HG03196 (cell line): Measurements from ENCODE around the gene DTNB.

ENCODE experiments used
- ATAC-seq: cut with Tn5 transposase; IDR thresholded peaks from one replicate; pipeline ENCODE4 v1.9.1; 2021; ENCODE audit not compliant: unreplicated experiment

DTNB gene

DNA sequence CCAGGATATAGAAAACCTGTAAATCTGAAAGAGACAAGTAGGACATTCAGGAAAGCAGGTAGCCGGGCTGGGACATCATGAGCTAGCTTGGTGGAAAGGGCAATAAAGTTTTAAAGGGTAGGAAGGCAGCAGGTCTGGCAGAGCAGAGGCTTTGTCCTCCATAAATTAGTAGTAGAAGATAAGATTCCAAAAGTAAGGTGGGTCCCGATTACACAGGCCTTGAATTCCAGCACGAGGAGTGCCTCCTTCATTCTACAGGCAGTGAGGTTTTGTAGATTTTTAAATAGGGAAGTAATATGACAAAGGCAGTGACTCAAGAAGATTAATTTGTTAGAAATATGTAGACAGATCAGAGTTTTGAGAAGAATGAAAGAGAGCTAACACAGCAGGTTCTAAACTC is 160.7 kb downstream of the DTNB start:
- no peak for ATAC-seq

DNA sequence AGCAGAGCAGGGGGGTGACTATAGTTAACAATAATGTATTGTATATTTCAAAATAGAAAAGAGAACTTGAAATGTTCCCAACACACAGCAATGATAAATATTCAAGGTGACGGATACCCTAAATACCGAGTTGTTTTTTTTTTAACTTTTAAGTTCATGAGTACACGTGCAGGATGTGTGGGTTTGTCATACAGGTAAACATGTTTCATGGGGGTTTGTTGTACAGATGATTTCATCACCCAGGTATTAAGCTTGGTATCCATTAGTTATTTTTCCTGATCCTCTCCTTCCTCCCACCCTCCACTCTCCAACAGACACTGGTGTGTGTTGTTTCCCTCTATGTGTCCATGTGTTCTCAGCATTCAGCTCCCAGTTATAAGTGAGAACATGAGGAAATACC is 167.2 kb downstream of the DTNB start:
- ATAC-seq: no peak

DNA sequence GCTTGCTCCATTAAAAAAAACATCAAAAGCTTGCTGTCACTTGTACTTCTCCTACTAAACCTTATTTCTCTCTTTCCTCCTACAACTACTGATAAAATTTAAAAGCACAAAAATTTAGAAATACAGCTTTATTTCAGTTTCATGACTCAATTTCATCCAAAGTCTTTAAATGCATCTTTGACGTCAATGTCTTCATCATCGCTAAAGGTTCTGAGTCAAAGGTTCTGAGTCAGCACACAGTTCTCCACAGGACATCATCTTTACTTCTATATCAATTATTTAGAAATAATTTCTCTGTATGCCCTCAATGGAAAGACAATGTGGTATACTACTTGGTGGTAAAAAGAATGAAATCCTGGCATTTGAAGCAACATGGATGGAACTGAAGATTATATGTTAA is 167.8 kb downstream of the DTNB start:
- ATAC-seq: no peak

GRCh38 chr2:25505182-25505581 is 168.2 kb downstream of the DTNB start:
- ATAC-seq: no peak

- ATAC-seq: no peak
Observed at GRCh38 chr2:25504266-25504665, 169.1 kb downstream of the DTNB start.

- no peak for ATAC-seq
Observed at GRCh38 chr2:25499157-25499556, 174.2 kb downstream of the DTNB start.

DNA sequence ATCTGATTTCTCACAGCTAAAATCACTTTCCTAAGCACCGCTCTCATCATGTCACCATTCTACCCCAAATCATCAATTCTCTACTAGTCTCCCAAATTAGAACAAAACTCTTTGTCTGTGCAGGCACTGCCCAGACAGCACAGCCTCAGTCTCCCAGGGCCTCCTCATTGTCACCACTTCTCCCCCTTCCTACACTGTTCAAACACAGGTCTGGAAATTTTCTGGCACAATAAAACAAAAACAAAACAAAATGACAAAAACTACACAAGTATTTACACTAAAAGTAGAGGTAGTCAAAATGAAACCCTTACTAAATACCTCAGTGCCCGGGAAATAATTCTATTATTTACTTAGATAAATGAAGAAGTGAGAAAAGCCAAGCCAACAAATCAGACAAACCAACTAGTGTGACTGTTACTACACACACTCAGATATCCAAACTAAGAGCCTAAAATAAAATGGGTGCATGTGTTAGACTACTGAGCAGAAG is 175.4 kb downstream of the DTNB start:
- peak; percentile 66 for ATAC-seq

DNA sequence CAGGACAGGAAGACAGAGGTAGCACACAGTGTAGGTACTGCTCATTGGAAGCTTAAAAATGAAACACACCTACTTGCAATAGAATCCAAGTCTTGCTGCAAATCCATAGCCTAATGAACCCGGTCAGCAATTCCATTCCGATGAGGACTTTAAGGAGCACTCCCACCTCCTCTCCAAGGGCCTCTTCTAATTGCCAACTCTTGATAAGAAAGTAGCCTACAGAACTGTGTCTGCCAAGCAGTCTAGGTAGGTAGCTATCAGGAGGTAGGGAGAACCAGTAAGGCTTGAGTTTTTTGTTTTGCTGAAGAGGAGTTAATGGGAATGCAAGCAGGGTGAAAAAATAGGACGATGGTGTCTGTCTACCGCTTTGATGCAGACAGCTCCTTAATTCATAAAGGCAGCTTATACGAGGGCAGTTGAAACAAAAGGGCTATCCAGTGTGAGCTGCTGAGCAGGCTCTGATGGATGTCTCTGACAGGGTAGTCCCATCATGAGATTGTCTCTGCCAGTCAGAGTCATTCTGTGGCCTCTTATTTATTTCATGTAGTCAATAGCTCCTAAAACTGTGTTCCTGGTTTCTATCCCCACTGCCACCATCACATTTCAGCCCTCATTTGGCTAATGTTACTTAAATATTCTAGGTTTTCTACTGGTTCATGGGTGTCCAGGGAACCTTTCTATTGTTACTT is 176.0 kb downstream of the DTNB start:
- ATAC-seq: peak; percentile 10

DNA sequence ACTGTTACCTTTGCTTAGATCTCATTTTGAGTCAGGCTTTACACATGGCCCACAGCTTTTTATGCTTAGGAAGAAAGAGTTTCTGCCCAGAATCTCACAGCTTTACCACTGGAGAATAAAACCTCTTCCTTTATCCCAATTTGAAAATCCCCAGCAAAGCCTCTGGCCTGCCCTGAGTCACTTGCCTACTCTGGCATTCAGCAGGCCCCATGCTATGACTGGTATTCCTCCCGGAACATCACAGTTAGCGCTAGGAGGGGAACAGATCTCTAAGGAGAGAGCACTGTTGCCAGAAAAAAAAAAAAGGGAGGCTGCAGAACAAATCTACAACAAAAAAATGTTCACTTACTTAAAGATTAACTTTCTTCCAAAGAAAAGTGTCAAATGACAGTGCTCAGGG is 178.8 kb downstream of the DTNB start:
- no peak for ATAC-seq

- no peak for ATAC-seq
Observed at GRCh38 chr2:25493207-25493606, 180.2 kb downstream of the DTNB start.

DNA sequence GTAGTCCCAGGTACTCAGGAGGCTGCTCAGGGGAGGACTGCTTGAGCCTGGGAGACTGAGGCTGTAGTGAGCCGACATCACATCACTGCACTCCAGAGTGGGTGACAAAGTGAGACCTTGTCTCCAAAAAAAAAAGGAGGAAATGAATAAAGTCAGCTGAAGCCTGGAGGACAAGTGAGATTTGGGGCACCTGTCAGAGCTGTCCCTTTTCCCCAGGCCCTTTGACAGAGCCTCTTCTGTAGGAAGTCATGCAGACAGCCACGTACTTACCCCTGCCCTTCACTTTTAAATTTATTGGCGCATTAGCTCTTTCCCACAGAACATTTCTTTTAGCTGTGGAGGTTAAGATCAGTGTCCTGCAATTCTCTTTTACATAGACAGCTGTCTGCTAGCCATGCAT is 180.7 kb downstream of the DTNB start:
- ATAC-seq: no peak

- no peak for ATAC-seq
Observed at GRCh38 chr2:25491966-25492532, 181.3 kb downstream of the DTNB start.

GRCh38 chr2:25491003-25491696 is 182.2 kb downstream of the DTNB start:
- no peak for ATAC-seq

DNA sequence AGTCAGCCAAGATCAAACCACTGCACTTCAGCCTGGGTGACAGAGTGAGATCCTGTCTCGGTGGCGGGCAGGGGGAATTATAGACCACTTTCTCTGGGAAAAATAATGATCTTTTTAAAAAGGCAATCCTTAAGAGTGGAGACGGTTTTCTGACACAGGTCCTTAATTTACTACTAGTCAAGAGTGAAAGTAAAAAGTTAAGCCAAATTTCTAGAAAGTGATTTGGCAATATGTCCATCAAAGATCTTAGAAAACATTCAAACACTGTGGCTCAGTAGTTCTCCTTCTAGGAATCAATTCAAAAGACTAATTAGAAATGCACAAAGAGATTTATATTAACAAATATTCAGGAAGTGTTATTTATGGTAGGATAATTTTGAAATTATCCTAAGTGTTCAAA is 183.2 kb downstream of the DTNB start:
- ATAC-seq: no peak

DNA sequence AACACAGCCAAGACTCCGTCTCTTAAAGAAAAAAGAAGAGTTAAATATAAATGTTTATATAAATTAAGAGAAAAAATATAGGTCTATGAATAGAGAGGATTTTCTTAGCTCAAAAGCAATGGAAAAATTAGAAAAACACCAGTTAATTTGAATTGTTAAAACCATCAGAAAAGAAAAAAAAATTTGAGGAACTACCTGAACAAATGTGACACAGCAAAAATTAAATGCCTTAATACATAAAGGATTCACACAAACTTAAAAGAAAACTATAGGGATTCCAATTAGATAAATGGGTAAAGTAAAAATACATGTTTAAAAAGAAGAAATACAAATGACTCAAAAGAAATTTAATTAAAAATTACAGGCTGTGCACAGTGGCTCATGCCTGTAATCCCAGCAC is 183.7 kb downstream of the DTNB start:
- ATAC-seq: no peak

- ATAC-seq: no peak
Observed at GRCh38 chr2:25483607-25484266, 189.6 kb downstream of the DTNB start.

- no peak for ATAC-seq
Observed at GRCh38 chr2:25482341-25482740, 191.0 kb downstream of the DTNB start.

DNA sequence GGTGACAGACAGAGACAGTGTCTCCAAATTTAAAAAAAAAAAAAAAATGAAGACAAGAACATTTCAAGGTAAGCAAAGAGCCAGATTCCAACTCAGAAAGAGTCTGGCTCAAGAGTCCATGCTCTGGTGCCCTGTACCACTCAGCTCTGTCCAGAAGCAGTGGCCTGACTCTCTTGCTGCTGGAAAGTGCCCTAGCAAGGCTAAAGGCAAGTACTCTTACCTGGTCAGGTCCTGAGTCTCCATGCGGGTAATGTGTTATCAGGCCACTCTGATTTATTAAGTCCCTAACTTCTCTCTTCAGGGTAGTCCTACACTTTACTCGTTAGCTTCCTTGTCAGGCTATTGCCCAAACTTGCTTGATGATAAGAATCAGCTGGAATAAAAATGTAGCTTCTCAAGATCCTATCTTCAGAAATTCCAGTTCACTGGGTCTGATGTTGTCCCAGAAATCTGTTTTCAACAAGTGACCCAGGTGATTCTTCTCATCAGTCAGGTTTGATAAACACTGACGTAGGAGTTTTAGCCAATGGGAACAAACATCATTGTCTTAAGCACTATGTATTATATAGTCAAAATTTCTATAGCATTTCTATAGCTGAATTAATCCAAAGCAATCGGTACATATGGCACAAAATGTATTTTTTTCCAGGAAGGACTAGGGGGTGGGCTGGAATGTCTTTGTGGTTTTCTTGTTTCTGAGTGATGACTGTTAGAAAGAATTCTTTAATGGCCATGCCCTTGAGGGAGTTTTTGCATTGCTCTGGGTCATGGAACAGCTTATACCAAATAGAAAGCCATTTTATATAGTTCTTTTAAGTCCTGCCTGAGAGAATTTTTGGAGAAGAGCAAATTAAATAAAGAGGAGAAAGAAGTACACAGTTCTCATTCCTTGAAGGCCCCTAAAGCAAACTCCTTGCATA is 191.7 kb downstream of the DTNB start:
- no peak for ATAC-seq

GRCh38 chr2:25480561-25480960 is 192.8 kb downstream of the DTNB start:
- ATAC-seq: no peak

DNA sequence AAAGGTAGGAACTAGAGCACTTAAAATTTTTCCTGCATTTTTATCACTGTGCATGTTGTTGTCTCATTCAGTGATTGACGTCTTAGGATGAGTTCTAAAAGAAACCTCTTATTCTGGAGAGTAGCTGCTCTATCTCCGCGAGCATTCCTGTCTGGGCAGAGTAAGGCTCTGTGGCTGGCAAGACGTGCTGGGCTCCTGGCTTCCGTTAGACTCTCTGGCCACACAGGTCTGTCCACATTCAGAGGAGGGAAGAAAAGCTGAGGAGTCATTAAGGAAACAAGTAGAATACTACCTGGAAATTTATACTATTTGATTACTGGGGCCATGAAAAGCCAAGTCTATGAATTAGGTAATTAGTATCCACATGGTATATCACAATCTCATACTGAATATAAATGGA is 193.6 kb downstream of the DTNB start:
- ATAC-seq: no peak

DNA sequence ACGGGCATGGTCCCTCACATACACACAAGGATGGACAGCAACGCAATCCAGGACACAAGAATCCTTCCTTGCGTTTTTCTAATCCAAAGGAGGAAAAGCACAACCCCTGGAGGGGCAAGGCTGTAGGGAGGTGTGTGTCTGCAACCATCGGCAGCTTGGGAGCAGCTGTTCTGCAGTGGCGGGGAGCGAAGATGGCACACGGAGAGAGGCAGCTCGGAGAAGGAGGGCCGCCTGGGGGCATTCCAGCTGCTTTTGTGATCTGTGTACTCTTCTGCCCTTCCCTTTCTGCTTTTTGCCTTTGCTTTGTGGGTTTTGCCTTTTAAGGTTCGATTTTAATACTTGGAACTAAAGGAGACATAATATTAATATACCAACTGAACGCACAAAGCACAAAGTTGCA is 194.6 kb downstream of the DTNB start:
- ATAC-seq: no peak
